ENCODE data around the gene TUBB3.

TUBB3 gene

GRCh38 chr16:89958596-89958995 is 35.5 kb downstream of the TUBB3 start:
- ChIA-PET POLR2A (no interaction called here), CTCF (interaction anchor here (1.6 kb wide), 1 partner anchor 11 kb away, joined by 4 read pairs; no protein-coding TSS in a partner anchor)
- no peak for DNase-seq
- Histone ChIP-seq H3K4me1 (ENCODE audit: control extremely low read depth in 1 of 4, control insufficient read depth in 4 of 4, insufficient read depth in 4 of 4, low read length in 3 of 4) (peaks cover 0 to 22% (median under 1%) of the 10 kb centered on the region in 4 experiments), H3K27me3 (replicated peaks in 2 of 5; ENCODE audit: control insufficient read depth in 4 of 5, insufficient read depth in 5 of 5, low read length in 4 of 5) (no peaks in the 10 kb centered on the region), H3K27ac (ENCODE audit: insufficient read depth in 1 of 2, low read depth in 1 of 2, low read length in 2 of 2, poor library complexity in 1 of 2, severe bottlenecking in 2 of 2) (no peak overlapping the region), H3K4me3 (ENCODE audit: control insufficient read depth in 1 of 7, extremely low read depth in 1 of 7, insufficient read depth in 4 of 7, low read depth in 2 of 7, low read length in 6 of 7) (no peak overlapping the region), H3K36me3 (ENCODE audit: control insufficient read depth in 4 of 4, insufficient read depth in 4 of 4, low read length in 3 of 4) (peaks cover 0 to 40% (median 25%) of the 10 kb centered on the region in 4 experiments), H3K9me3 (ENCODE audit: control extremely low read depth in 1 of 5, control insufficient read depth in 4 of 5, insufficient read depth in 2 of 5, low read depth in 1 of 5, low read length in 4 of 5) (no peaks in the 10 kb centered on the region)
- WGBS (ENCODE audit: insufficient coverage), result 95% methylated on average over 10 of the region's 10 CpGs

GRCh38 chr16:89960966-89961365 is 37.8 kb downstream of the TUBB3 start:
- Histone ChIP-seq H3K27me3 (replicated peaks in 2 of 5; ENCODE audit: control insufficient read depth in 4 of 5, insufficient read depth in 5 of 5, low read length in 4 of 5) (no peaks in the 10 kb centered on the region), H3K4me1 (ENCODE audit: control extremely low read depth in 1 of 4, control insufficient read depth in 4 of 4, insufficient read depth in 4 of 4, low read length in 3 of 4) (peaks cover 0 to 16% (median under 1%) of the 10 kb centered on the region in 4 experiments), H3K9me3 (ENCODE audit: control extremely low read depth in 1 of 5, control insufficient read depth in 4 of 5, insufficient read depth in 2 of 5, low read depth in 1 of 5, low read length in 4 of 5) (no peaks in the 10 kb centered on the region), H3K36me3 (ENCODE audit: control insufficient read depth in 4 of 4, insufficient read depth in 4 of 4, low read length in 3 of 4) (peaks cover 0 to 37% (median 23%) of the 10 kb centered on the region in 4 experiments), H3K4me3 (ENCODE audit: control insufficient read depth in 1 of 7, extremely low read depth in 1 of 7, insufficient read depth in 4 of 7, low read depth in 2 of 7, low read length in 6 of 7) (no peak overlapping the region), H3K27ac (ENCODE audit: insufficient read depth in 1 of 2, low read depth in 1 of 2, low read length in 2 of 2, poor library complexity in 1 of 2, severe bottlenecking in 2 of 2) (no peak overlapping the region)
- no peak for DNase-seq
- ChIA-PET POLR2A (no interaction called here), CTCF (interaction anchor here (0.6 to 1.5 kb wide), 3 partner anchors 9 to 29 kb away, joined by 3 to 6 read pairs (median 4); no protein-coding TSS in a partner anchor)
- 97% methylated on average over 13 of the region's 13 CpGs for WGBS (ENCODE audit: insufficient coverage)

GRCh38 chr16:89961920-89962319 is 38.8 kb downstream of the TUBB3 start:
- Histone ChIP-seq H3K4me3 (ENCODE audit: control insufficient read depth in 1 of 7, extremely low read depth in 1 of 7, insufficient read depth in 4 of 7, low read depth in 2 of 7, low read length in 6 of 7) (no peak overlapping the region), H3K27me3 (replicated peaks in 2 of 5; ENCODE audit: control insufficient read depth in 4 of 5, insufficient read depth in 5 of 5, low read length in 4 of 5) (no peaks in the 10 kb centered on the region), H3K36me3 (ENCODE audit: control insufficient read depth in 4 of 4, insufficient read depth in 4 of 4, low read length in 3 of 4) (peaks cover 2 to 43% (median 23%) of the 10 kb centered on the region in 4 experiments), H3K27ac (ENCODE audit: insufficient read depth in 1 of 2, low read depth in 1 of 2, low read length in 2 of 2, poor library complexity in 1 of 2, severe bottlenecking in 2 of 2) (no peak overlapping the region), H3K9me3 (ENCODE audit: control extremely low read depth in 1 of 5, control insufficient read depth in 4 of 5, insufficient read depth in 2 of 5, low read depth in 1 of 5, low read length in 4 of 5) (no peaks in the 10 kb centered on the region), H3K4me1 (ENCODE audit: control extremely low read depth in 1 of 4, control insufficient read depth in 4 of 4, insufficient read depth in 4 of 4, low read length in 3 of 4) (peaks cover 0 to 8% (median 0%) of the 10 kb centered on the region in 4 experiments)
- WGBS (ENCODE audit: insufficient coverage), result 94% methylated on average over 20 of the region's 23 CpGs
- no peak for DNase-seq
- ChIA-PET CTCF (interaction anchor here (0.8 kb wide), 1 partner anchor 11 kb away, joined by 3 read pairs; no protein-coding TSS in a partner anchor), POLR2A (no interaction called here)

DNA sequence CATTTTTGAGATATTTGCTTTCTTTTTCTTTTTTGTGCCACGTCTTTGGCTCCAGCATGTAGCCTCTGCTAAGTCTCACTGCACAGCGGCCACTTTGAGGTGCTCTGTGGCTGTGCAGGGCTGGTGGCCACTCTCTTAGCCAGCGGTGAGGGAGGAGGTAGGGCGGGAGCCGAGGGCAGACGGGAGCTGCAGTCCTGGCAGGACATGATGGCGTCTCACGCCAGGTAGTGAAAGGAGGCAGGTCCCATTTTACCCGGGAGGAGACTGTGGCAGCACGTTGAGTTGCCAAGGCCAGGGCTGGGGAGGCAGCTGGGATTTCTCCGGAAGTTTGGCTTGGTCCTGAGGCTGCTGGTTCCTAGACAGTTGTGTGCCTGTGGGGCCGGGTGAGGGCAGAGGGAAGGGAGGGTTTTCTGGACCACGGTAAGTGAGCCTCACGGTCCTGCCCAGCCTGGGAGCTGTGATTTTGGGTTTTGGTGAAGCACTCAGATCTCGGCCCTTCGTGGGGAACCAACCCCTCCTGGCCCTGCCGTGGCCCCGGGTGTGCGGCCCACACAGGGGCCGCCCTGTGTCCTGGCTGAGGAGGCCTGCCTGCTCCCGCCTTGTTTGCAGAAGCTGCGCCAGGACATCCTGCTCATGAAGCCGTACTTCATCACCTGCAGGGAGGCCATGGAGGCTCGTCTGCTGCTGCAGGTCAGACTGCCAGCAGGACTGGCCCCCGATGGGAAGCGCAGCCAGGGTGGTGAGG is 39.8 kb downstream of the TUBB3 start:
- CTCF ChIA-PET, result interaction anchor here (0.8 kb wide), 1 partner anchor 12 kb away, joined by 3 read pairs; no protein-coding TSS in a partner anchor

DNA sequence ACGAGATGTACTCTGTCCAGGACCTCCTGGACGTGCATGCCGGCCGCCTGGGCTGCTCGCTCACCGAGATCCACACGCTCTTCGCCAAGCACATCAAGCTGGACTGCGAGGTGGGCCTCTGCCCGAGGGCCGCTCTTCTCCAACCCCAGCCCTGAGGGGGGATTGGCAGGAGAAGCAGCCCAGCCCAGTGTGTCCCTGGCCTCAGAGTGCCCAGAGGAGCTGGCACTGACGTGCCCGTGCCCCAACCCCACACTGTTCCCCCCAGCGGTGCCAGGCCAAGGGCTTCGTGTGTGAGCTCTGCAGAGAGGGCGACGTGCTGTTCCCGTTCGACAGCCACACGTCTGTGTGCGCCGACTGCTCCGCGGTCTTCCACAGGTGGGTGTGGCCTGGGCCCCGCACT is 41.1 kb downstream of the TUBB3 start:
- no peak for DNase-seq
- CTCF ChIA-PET, result interaction anchor here (1.3 kb wide), 1 partner anchor 15 kb away, joined by 3 read pairs; no protein-coding TSS in a partner anchor
- H3K27ac ChIP-seq (ENCODE audit: insufficient read depth in 1 of 2, low read depth in 1 of 2, low read length in 2 of 2, poor library complexity in 1 of 2, severe bottlenecking in 2 of 2), result no peak overlapping the region
- no peaks in the 10 kb centered on the region for H3K27me3 ChIP-seq (replicated peaks in 2 of 5; ENCODE audit: control insufficient read depth in 4 of 5, insufficient read depth in 5 of 5, low read length in 4 of 5)
- no peak overlapping the region for H3K4me3 ChIP-seq (ENCODE audit: control insufficient read depth in 1 of 7, extremely low read depth in 1 of 7, insufficient read depth in 4 of 7, low read depth in 2 of 7, low read length in 6 of 7)
- H3K4me1 ChIP-seq (ENCODE audit: control extremely low read depth in 1 of 4, control insufficient read depth in 4 of 4, insufficient read depth in 4 of 4, low read length in 3 of 4), result peaks cover 0 to 5% (median 0%) of the 10 kb centered on the region in 4 experiments
- H3K9me3 ChIP-seq (ENCODE audit: control extremely low read depth in 1 of 5, control insufficient read depth in 4 of 5, insufficient read depth in 2 of 5, low read depth in 1 of 5, low read length in 4 of 5), result no peaks in the 10 kb centered on the region
- peaks cover 2 to 28% (median 14%) of the 10 kb centered on the region in 4 experiments for H3K36me3 ChIP-seq (ENCODE audit: control insufficient read depth in 4 of 4, insufficient read depth in 4 of 4, low read length in 3 of 4)
- 92% methylated on average over 25 of the region's 25 CpGs for WGBS (ENCODE audit: insufficient coverage)
- POLR2A ChIA-PET, result no interaction called here

More for the DNA sequence above, 39.8 kb downstream of the TUBB3 start:
- H3K27ac ChIP-seq (ENCODE audit: insufficient read depth in 1 of 2, low read depth in 1 of 2, low read length in 2 of 2, poor library complexity in 1 of 2, severe bottlenecking in 2 of 2), result no peak overlapping the region
- H3K9me3 ChIP-seq (ENCODE audit: control extremely low read depth in 1 of 5, control insufficient read depth in 4 of 5, insufficient read depth in 2 of 5, low read depth in 1 of 5, low read length in 4 of 5), result no peaks in the 10 kb centered on the region
- H3K36me3 ChIP-seq (ENCODE audit: control insufficient read depth in 4 of 4, insufficient read depth in 4 of 4, low read length in 3 of 4), result peaks cover 2 to 39% (median 20%) of the 10 kb centered on the region in 4 experiments
- 96% methylated on average over 20 of the region's 26 CpGs for WGBS (ENCODE audit: insufficient coverage)
- no peak overlapping the region for H3K4me3 ChIP-seq (ENCODE audit: control insufficient read depth in 1 of 7, extremely low read depth in 1 of 7, insufficient read depth in 4 of 7, low read depth in 2 of 7, low read length in 6 of 7)
- POLR2A ChIA-PET, result interaction anchor here (0.6 kb wide), 1 partner anchor 22 kb away, joined by 4 read pairs; no protein-coding TSS in a partner anchor
- DNase-seq, result no peak
- H3K27me3 ChIP-seq (replicated peaks in 2 of 5; ENCODE audit: control insufficient read depth in 4 of 5, insufficient read depth in 5 of 5, low read length in 4 of 5), result no peaks in the 10 kb centered on the region
- H3K4me1 ChIP-seq (ENCODE audit: control extremely low read depth in 1 of 4, control insufficient read depth in 4 of 4, insufficient read depth in 4 of 4, low read length in 3 of 4), result peaks cover 0 to 3% (median 0%) of the 10 kb centered on the region in 4 experiments

DNA sequence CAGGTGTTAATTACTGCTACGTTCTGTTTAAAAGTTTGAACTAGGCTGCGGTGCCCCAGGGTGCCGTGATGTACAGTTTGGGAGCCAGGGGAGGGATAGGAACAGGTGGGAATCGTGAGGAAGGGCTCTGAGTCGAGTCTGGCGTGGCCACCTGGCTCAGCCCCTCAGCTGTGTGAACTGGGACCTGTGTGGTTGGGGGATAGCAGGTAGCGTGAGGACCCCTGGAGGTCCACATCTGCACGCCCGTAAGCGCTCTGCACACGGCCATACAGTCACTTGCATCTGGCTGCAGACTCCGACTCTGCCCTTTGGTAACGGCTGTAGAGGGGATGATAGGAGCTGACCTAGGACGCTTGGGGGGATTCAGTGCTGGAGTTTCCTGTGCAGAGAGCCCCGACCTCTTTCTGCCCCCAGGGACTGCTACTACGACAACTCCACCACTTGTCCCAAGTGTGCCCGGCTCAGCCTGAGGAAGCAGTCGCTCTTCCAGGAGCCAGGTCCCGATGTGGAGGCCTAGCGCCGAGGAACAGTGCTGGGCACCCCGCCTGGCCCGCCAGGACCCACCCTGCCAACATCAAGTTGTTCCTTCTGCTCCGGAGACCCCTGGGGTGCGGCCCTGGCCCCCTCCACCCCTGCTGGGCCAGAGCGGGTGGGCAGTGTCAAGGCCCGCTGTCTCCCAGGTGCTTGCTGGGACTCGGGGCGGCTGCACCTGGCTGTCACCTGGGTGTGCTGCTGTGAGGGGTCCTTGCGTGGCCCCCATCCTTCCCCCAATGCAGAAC is 42.5 kb downstream of the TUBB3 start:
- no peak overlapping the region for H3K4me3 ChIP-seq (ENCODE audit: control insufficient read depth in 1 of 7, extremely low read depth in 1 of 7, insufficient read depth in 4 of 7, low read depth in 2 of 7, low read length in 6 of 7)
- no peak overlapping the region for H3K27ac ChIP-seq (ENCODE audit: insufficient read depth in 1 of 2, low read depth in 1 of 2, low read length in 2 of 2, poor library complexity in 1 of 2, severe bottlenecking in 2 of 2)
- peaks cover 6 to 20% (median 11%) of the 10 kb centered on the region in 4 experiments for H3K4me1 ChIP-seq (ENCODE audit: control extremely low read depth in 1 of 4, control insufficient read depth in 4 of 4, insufficient read depth in 4 of 4, low read length in 3 of 4)
- H3K27me3 ChIP-seq (replicated peaks in 2 of 5; ENCODE audit: control insufficient read depth in 4 of 5, insufficient read depth in 5 of 5, low read length in 4 of 5), result no peaks in the 10 kb centered on the region
- ChIA-PET CTCF (interaction anchor here (0.6 to 1.3 kb wide), 4 partner anchors 15 to 43 kb away, joined by 3 to 4 read pairs (median 3); no protein-coding TSS in a partner anchor), POLR2A (no interaction called here)
- WGBS (ENCODE audit: insufficient coverage), result 95% methylated on average over 28 of the region's 30 CpGs
- H3K9me3 ChIP-seq (ENCODE audit: control extremely low read depth in 1 of 5, control insufficient read depth in 4 of 5, insufficient read depth in 2 of 5, low read depth in 1 of 5, low read length in 4 of 5), result no peaks in the 10 kb centered on the region
- no peak for DNase-seq
- peaks cover 2 to 26% (median 13%) of the 10 kb centered on the region in 4 experiments for H3K36me3 ChIP-seq (ENCODE audit: control insufficient read depth in 4 of 4, insufficient read depth in 4 of 4, low read length in 3 of 4)
